Esophagus (tissue), 2 donors: Measurements from ENCODE around the gene FBXO8. TPM values are rescaled to one million over a fixed set of nuclear protein-coding genes. Genes with fewer than 3 reads are reported as not detected.

Experiments used
- H3K27ac ChIP-seq, 2 donors: one replicate each; pipeline ENCODE4 v1.5.1; 2013; ENCODE audit warnings: low read depth in 2 of 2, mild to moderate bottlenecking in 2 of 2, inconsistent platforms in 1 of 2, low read length in 1 of 2, moderate library complexity in 1 of 2
- H3K27me3 ChIP-seq, 2 donors: one replicate each; pipeline ENCODE4 v1.6.1; 2013; ENCODE audit warnings: low read length in 2 of 2, control low read depth in 1 of 2, mild to moderate bottlenecking in 1 of 2; ENCODE audit not compliant: insufficient read depth in 2 of 2, control insufficient read depth in 1 of 2
- H3K36me3 ChIP-seq, 2 donors: one replicate each; pipeline ENCODE4 v1.6.1; 2013; ENCODE audit warnings: low read length in 1 of 2; ENCODE audit not compliant: control insufficient read depth in 2 of 2, insufficient read depth in 2 of 2
- H3K4me1 ChIP-seq, 2 donors: one replicate each; pipeline ENCODE4 v1.6.1; 2013; ENCODE audit warnings: low read length in 1 of 2; ENCODE audit not compliant: control insufficient read depth in 2 of 2, insufficient read depth in 2 of 2
- H3K4me3 ChIP-seq, 2 donors: one replicate each; pipeline ENCODE4 v1.5.1; 2013; ENCODE audit warnings: low read length in 2 of 2, mild to moderate bottlenecking in 2 of 2, low read depth in 1 of 2, moderate library complexity in 1 of 2
- H3K9me3 ChIP-seq, 2 donors: one replicate each; pipeline ENCODE4 v1.6.1; 2013; ENCODE audit warnings: mild to moderate bottlenecking in 2 of 2, low read depth in 1 of 2, low read length in 1 of 2, moderate library complexity in 1 of 2; ENCODE audit not compliant: control insufficient read depth in 2 of 2, insufficient read depth in 1 of 2
- WGBS, 2 donors: extraction: QIAGEN DNeasy Blood & Tissue Kit; methylation state at CpG; one replicate each; pipeline ENCODE4 v1.1.7; 2013; 5-methylcytosine and 5-hydroxymethylcytosine counted together
- polyA plus RNA-seq, 2 donors: library from polyadenylated mRNA; stranded (reverse); fragments of 200-250 nt; gene quantifications; one replicate each; pipeline ENCODE4 v1.2.3, GENCODE V29; 2013
- donor health status: healthy with polysubstance abuse.
- donor health status: Bipolar disorder and iron deficiency.

FBXO8 gene
- polyA plus RNA-seq, 2 donors, result 15.6 to 17.9 TPM

GRCh38 chr4:174230148-174230547 is 53.3 kb downstream of the FBXO8 start:
- Histone ChIP-seq H3K4me1 (no peaks in the 10 kb centered on the region), H3K27ac (no peak overlapping the region), H3K9me3 (no peaks in the 10 kb centered on the region), H3K27me3 (no peaks in the 10 kb centered on the region), H3K36me3 (no peaks in the 10 kb centered on the region), H3K4me3 (no peak overlapping the region)

- Histone ChIP-seq H3K9me3 (no peaks in the 10 kb centered on the region), H3K4me3 (no peak overlapping the region), H3K27ac (no peak overlapping the region), H3K4me1 (no peaks in the 10 kb centered on the region), H3K36me3 (no peaks in the 10 kb centered on the region), H3K27me3 (no peaks in the 10 kb centered on the region)
- 54 to 55% methylated on average over 2 of the region's 2 CpGs for WGBS, 2 donors
Observed at GRCh38 chr4:174228988-174229387, 54.5 kb downstream of the FBXO8 start.

GRCh38 chr4:174225349-174226049 is 58.0 kb downstream of the FBXO8 start:
- H3K36me3 ChIP-seq, result no peaks in the 10 kb centered on the region
- H3K27me3 ChIP-seq, result no peaks in the 10 kb centered on the region
- no peak overlapping the region for H3K4me3 ChIP-seq
- no peaks in the 10 kb centered on the region for H3K9me3 ChIP-seq
- no peak overlapping the region for H3K27ac ChIP-seq
- 67 to 71% methylated on average over 9 of the region's 9 CpGs for WGBS, 2 donors
- no peaks in the 10 kb centered on the region for H3K4me1 ChIP-seq

GRCh38 chr4:174224550-174224949 is 58.9 kb downstream of the FBXO8 start:
- H3K4me1 ChIP-seq, result no peaks in the 10 kb centered on the region
- no peaks in the 10 kb centered on the region for H3K27me3 ChIP-seq
- WGBS, 2 donors, result 38 to 47% methylated on average over 1 of the region's 1 CpG
- no peak overlapping the region for H3K4me3 ChIP-seq
- H3K27ac ChIP-seq, result no peak overlapping the region
- no peaks in the 10 kb centered on the region for H3K36me3 ChIP-seq
- H3K9me3 ChIP-seq, result no peaks in the 10 kb centered on the region

GRCh38 chr4:174222266-174222872 is 61.1 kb downstream of the FBXO8 start:
- Histone ChIP-seq H3K4me3 (no peak overlapping the region), H3K27ac (no peak overlapping the region), H3K4me1 (peaks cover 0 to 1% of the 10 kb centered on the region in 2 donors), H3K27me3 (peaks cover 0 to 10% of the 10 kb centered on the region in 2 donors), H3K9me3 (no peaks in the 10 kb centered on the region), H3K36me3 (no peaks in the 10 kb centered on the region)
- 29 to 42% methylated on average over 4 of the region's 4 CpGs for WGBS, 2 donors

- H3K4me3 ChIP-seq, result peak overlapping the region in 1 of 2 donors; percentile 31
- peaks cover 0 to 3% of the 10 kb centered on the region in 2 donors for H3K9me3 ChIP-seq
- H3K36me3 ChIP-seq, result no peaks in the 10 kb centered on the region
- 15 to 26% methylated on average over 26 of the region's 26 CpGs for WGBS, 2 donors
- peaks cover 0 to 24% of the 10 kb centered on the region in 2 donors for H3K27me3 ChIP-seq
- H3K4me1 ChIP-seq, result peaks cover 0 to 8% of the 10 kb centered on the region in 2 donors
- no peak overlapping the region for H3K27ac ChIP-seq
Observed at GRCh38 chr4:174218127-174218790, 65.2 kb downstream of the FBXO8 start.

- no peaks in the 10 kb centered on the region for H3K36me3 ChIP-seq
- peak overlapping the region in 1 of 2 donors; percentile 31 for H3K4me3 ChIP-seq
- 3 to 4% methylated on average over 41 of the region's 41 CpGs for WGBS, 2 donors
- H3K27me3 ChIP-seq, result peaks cover 0 to 26% of the 10 kb centered on the region in 2 donors
- H3K27ac ChIP-seq, result no peak overlapping the region
- H3K9me3 ChIP-seq, result peaks cover 0 to 3% of the 10 kb centered on the region in 2 donors
- H3K4me1 ChIP-seq, result peaks cover 0 to 8% of the 10 kb centered on the region in 2 donors
Observed at GRCh38 chr4:174217273-174218126, 66.0 kb downstream of the FBXO8 start.

GRCh38 chr4:174216799-174217272 is 66.6 kb downstream of the FBXO8 start:
- Histone ChIP-seq H3K27me3 (peaks cover 0 to 28% of the 10 kb centered on the region in 2 donors), H3K4me1 (peaks cover 0 to 8% of the 10 kb centered on the region in 2 donors), H3K36me3 (no peaks in the 10 kb centered on the region), H3K9me3 (peaks cover 0 to 3% of the 10 kb centered on the region in 2 donors), H3K4me3 (peak overlapping the region in 1 of 2 donors; percentile 31), H3K27ac (no peak overlapping the region)
- WGBS, 2 donors, result 14 to 15% methylated on average over 15 of the region's 15 CpGs
